H1 (cell line): ENCODE data around the gene COQ2. TPM values are rescaled to one million over a fixed set of nuclear protein-coding genes. Genes with fewer than 3 reads are reported as not detected.

ENCODE experiments used
- CTCF ChIA-PET: fragments of 300-600 bp; sonication (Branson Sonifier 250); formaldehyde crosslinking; loops from one replicate; lab custom pipeline; 2021; ENCODE audit not compliant: partially characterized antibody; lab: Charles Lee
- POLR2A ChIA-PET: fragments of 300-600 bp; sonication (Branson Sonifier 250); formaldehyde crosslinking; loops from one replicate; lab custom pipeline; 2021; ENCODE audit warnings: inconsistent platforms; ENCODE audit not compliant: partially characterized antibody; lab: Charles Lee
- DNase-seq, 2 experiments: peaks; one replicate each; pipeline versions ENCODE4 v3.0.0 to v3.0.0-alpha.2; 2010 to 2022; ENCODE audit warnings: low spot score in 2 of 2, low read depth in 1 of 2, mixed read lengths in 1 of 2
- FAIRE-seq: peaks from 2 replicates; lab custom pipeline; 2011; peaks lifted over from hg19 to GRCh38; lab: Jason Lieb, UNC
- H2AFZ ChIP-seq: 2 replicates; pipeline ENCODE4 v1.8.1; 2012; ENCODE audit warnings: low read length, inconsistent platforms
- H2AK5ac ChIP-seq: 2 replicates; pipeline ENCODE4 v1.6.1; 2013; ENCODE audit warnings: low read depth, low read length
- H2BK120ac ChIP-seq: replicated peaks from 2 replicates; pipeline ENCODE3; 2013; ENCODE audit warnings: low read depth, low read length, inconsistent platforms
- H2BK12ac ChIP-seq: 2 replicates; pipeline ENCODE4 v1.6.1; 2013; ENCODE audit warnings: low read depth, low read length
- H2BK15ac ChIP-seq: 2 replicates; pipeline ENCODE4 v1.6.1; 2013; ENCODE audit warnings: low read length
- H2BK20ac ChIP-seq: 2 replicates; pipeline ENCODE4 v1.6.1; 2013; ENCODE audit warnings: low read length
- H2BK5ac ChIP-seq: 2 replicates; pipeline ENCODE4 v1.6.1; 2013; ENCODE audit warnings: low read depth, low read length
- H3K14ac ChIP-seq: 2 replicates; pipeline ENCODE4 v1.6.1; 2013; ENCODE audit warnings: inconsistent platforms; ENCODE audit not compliant: insufficient read length
- H3K18ac ChIP-seq: 2 replicates; pipeline ENCODE4 v1.6.1; 2013; ENCODE audit warnings: low read length; ENCODE audit errors: extremely low read depth
- H3K23ac ChIP-seq: 2 replicates; pipeline ENCODE4 v1.6.1; 2013; ENCODE audit warnings: inconsistent platforms; ENCODE audit not compliant: insufficient read length
- H3K23me2 ChIP-seq: 2 replicates; pipeline ENCODE4 v1.6.1; 2013; ENCODE audit warnings: low read depth, low read length
- H3K27ac ChIP-seq: 2 replicates; pipeline ENCODE4 v1.6.1; 2011; ENCODE audit warnings: low read depth, low read length, inconsistent platforms
- H3K27me3 ChIP-seq, 4 experiments: replicated peaks in 1 of 4; 1 replicate in 1 of 4; 2 replicates in 3 of 4; pipeline versions ENCODE4 v1.6.1 to v1.8.1; 2011 to 2013; ENCODE audit warnings: low read length in 3 of 4, mild to moderate bottlenecking in 3 of 4, inconsistent platforms in 2 of 4, mixed read lengths in 2 of 4, moderate library complexity in 1 of 4; ENCODE audit not compliant: control insufficient read depth in 3 of 4, insufficient read depth in 3 of 4; ENCODE audit errors: extremely low read depth in 1 of 4
- H3K36me3 ChIP-seq, 4 experiments: 2 replicates each; pipeline versions ENCODE4 v1.6.1 to v1.8.1; 2011 to 2013; ENCODE audit warnings: mild to moderate bottlenecking in 4 of 4, low read length in 3 of 4, moderate library complexity in 2 of 4, control low read depth in 1 of 4, inconsistent platforms in 1 of 4; ENCODE audit not compliant: insufficient read depth in 4 of 4, control insufficient read depth in 2 of 4
- H3K4ac ChIP-seq: replicated peaks from 2 replicates; pipeline ENCODE3; 2013; ENCODE audit warnings: low read length, low read depth, mixed read lengths, inconsistent platforms; ENCODE audit not compliant: insufficient read length
- H3K4me1 ChIP-seq, 4 experiments: replicated peaks in 1 of 4; 1 replicate in 1 of 4; 2 replicates in 3 of 4; pipeline versions ENCODE4 v1.6.1 to v1.8.1; 2011 to 2013; ENCODE audit warnings: low read length in 3 of 4, inconsistent platforms in 2 of 4, mixed read lengths in 1 of 4; ENCODE audit not compliant: insufficient read depth in 4 of 4, control insufficient read depth in 3 of 4
- H3K4me2 ChIP-seq, 2 experiments: 2 replicates each; pipeline versions ENCODE4 v1.6.1 to v1.8.1; 2011 to 2013; ENCODE audit warnings: low read depth in 2 of 2, low read length in 2 of 2, control low read depth in 1 of 2, inconsistent platforms in 1 of 2, mild to moderate bottlenecking in 1 of 2; ENCODE audit not compliant: insufficient read depth in 1 of 2
- H3K4me3 ChIP-seq, 4 experiments: fragments of 200-600, 300-600 bp in 1 of 4; sonication (generic), shearing (Covaris generic), sonication (Bioruptor Twin) in 1 of 4; 2 replicates each; pipeline versions ENCODE4 v1.5.1 to v1.8.1; 2011 to 2016; ENCODE audit warnings: low read length in 4 of 4, low read depth in 3 of 4, control low read depth in 2 of 4, inconsistent platforms in 2 of 4, mild to moderate bottlenecking in 2 of 4, mixed read lengths in 1 of 4, moderate library complexity in 1 of 4; ENCODE audit not compliant: insufficient read depth in 2 of 4; ENCODE audit errors: extremely low read depth in 1 of 4
- H3K56ac ChIP-seq: replicated peaks from 2 replicates; pipeline ENCODE3; 2013; ENCODE audit warnings: low read depth, mild to moderate bottlenecking, mixed read lengths, low read length, inconsistent platforms; ENCODE audit not compliant: insufficient read length
- H3K79me1 ChIP-seq: 2 replicates; pipeline ENCODE4 v1.6.1; 2013; ENCODE audit warnings: low read depth, low read length, control low read depth
- H3K79me2 ChIP-seq, 2 experiments: 2 replicates each; pipeline versions ENCODE4 v1.6.1 to v1.8.1; 2012 to 2013; ENCODE audit warnings: low read length in 2 of 2, mild to moderate bottlenecking in 2 of 2, inconsistent platforms in 1 of 2; ENCODE audit not compliant: insufficient read depth in 2 of 2, control insufficient read depth in 1 of 2
- H3K9ac ChIP-seq, 4 experiments: replicated peaks in 1 of 4; 1 replicate in 1 of 4; 2 replicates in 3 of 4; pipeline versions ENCODE4 v1.6.1 to v1.8.1; 2011 to 2013; ENCODE audit warnings: low read depth in 3 of 4, low read length in 3 of 4, control low read depth in 2 of 4, mild to moderate bottlenecking in 2 of 4, moderate library complexity in 2 of 4, inconsistent platforms in 1 of 4; ENCODE audit errors: extremely low read depth in 1 of 4
- H3K9me3 ChIP-seq, 2 experiments: 2 replicates each; pipeline versions ENCODE4 v1.6.1 to v1.8.1; 2012 to 2013; ENCODE audit warnings: mild to moderate bottlenecking in 2 of 2, moderate library complexity in 2 of 2, control low read depth in 1 of 2, inconsistent platforms in 1 of 2, low read depth in 1 of 2, low read length in 1 of 2, mixed read lengths in 1 of 2; ENCODE audit not compliant: insufficient read depth in 2 of 2
- H4K20me1 ChIP-seq, 2 experiments: replicated peaks in 1 of 2; 2 replicates each; pipeline versions ENCODE3 to v1.8.1; 2011 to 2013; ENCODE audit warnings: inconsistent platforms in 2 of 2, low read length in 2 of 2, mild to moderate bottlenecking in 1 of 2; ENCODE audit not compliant: insufficient read depth in 2 of 2, control insufficient read depth in 1 of 2
- H4K5ac ChIP-seq: 2 replicates; pipeline ENCODE4 v1.6.1; 2013; ENCODE audit warnings: low read length, low read depth, mixed read lengths, inconsistent platforms; ENCODE audit not compliant: insufficient read length
- H4K8ac ChIP-seq: 2 replicates; pipeline ENCODE4 v1.8.0; 2013; ENCODE audit warnings: mild to moderate bottlenecking, moderate library complexity, low read length, inconsistent platforms; ENCODE audit not compliant: insufficient read depth; ENCODE audit errors: extremely low read depth
- H4K91ac ChIP-seq: replicated peaks from 2 replicates; pipeline ENCODE3; 2013; ENCODE audit warnings: low read length, mixed read lengths, inconsistent platforms; ENCODE audit not compliant: insufficient read length
- CBX8 ChIP-seq: fragments of 300-800, 300-1000 bp; sonication (generic); IDR thresholded peaks from 2 replicates; pipeline ENCODE4 v1.7.1; 2016; ENCODE audit warnings: low read depth, low read length, borderline replicate concordance
- CHD1 ChIP-seq: IDR thresholded peaks from 2 replicates; pipeline ENCODE4 v1.6.1; 2012; ENCODE audit warnings: low read depth, low read length, improper control_type of control experiment
- GTF2F1 ChIP-seq: IDR thresholded peaks from 2 replicates; pipeline ENCODE4 v1.6.1; 2012; ENCODE audit warnings: low read depth, low read length, improper control_type of control experiment, borderline replicate concordance
- SAP30 ChIP-seq: fragments of 300-600 bp; sonication (generic); IDR thresholded peaks from 2 replicates; pipeline ENCODE4 v1.7.1; 2012; ENCODE audit warnings: low read length, moderate library complexity, mild to moderate bottlenecking, inconsistent platforms; ENCODE audit not compliant: insufficient read depth, insufficient replicate concordance
- SRF ChIP-seq: IDR thresholded peaks from 2 replicates; pipeline ENCODE4 v1.6.1; 2011; ENCODE audit warnings: mild to moderate bottlenecking, low read depth, low read length, moderate library complexity
- WGBS, 2 experiments: shearing (Covaris generic) in 1 of 2; methylation state at CpG; one replicate each; pipeline versions ENCODE4 v1.1.6 to v1.1.7; 2013 to 2015; ENCODE audit warnings: low lambda C conversion rate in 2 of 2, mixed read lengths in 2 of 2, inconsistent platforms in 1 of 2, low coverage in 1 of 2, missing lambda C conversion rate in 1 of 2; ENCODE audit not compliant: insufficient replicate concordance in 2 of 2, insufficient coverage in 1 of 2, insufficient read length in 1 of 2; ENCODE audit errors: extremely low coverage in 1 of 2, missing lambda C conversion rate in 1 of 2; 5-methylcytosine and 5-hydroxymethylcytosine counted together
- polyA plus RNA-seq, 7 experiments: library from polyadenylated mRNA; depleted of rRNA in 3 of 7; stranded (reverse) in 5 of 7; unstranded in 2 of 7; fragments of >200 nt in 5 of 7; fragments of 200-250 nt in 2 of 7; gene quantifications; 1 replicate in 5 of 7; 2 replicates in 1 of 7; 4 replicates in 1 of 7; pipeline versions ENCODE4 v1.2.1 to v1.2.3, GENCODE V29; 2011 to 2013; ENCODE audit warnings: missing spikeins in 2 of 7, mixed read lengths in 2 of 7
- total RNA-seq: library from RNA; stranded (reverse); fragmentation: NEBNext Ultra II Directional; extraction: Animal tissue kit (Norgen Biotek cat#: 25700); gene quantifications from 2 replicates; pipeline ENCODE4 v1.2.1, GENCODE V29; 2021

COQ2 gene
- total and polyA plus RNA-seq, 2 of the 8 experiments (the other 6 are each of a cell fraction or from before 2014, with no cell fraction given) = 21.5 to 22.9 TPM

DNA sequence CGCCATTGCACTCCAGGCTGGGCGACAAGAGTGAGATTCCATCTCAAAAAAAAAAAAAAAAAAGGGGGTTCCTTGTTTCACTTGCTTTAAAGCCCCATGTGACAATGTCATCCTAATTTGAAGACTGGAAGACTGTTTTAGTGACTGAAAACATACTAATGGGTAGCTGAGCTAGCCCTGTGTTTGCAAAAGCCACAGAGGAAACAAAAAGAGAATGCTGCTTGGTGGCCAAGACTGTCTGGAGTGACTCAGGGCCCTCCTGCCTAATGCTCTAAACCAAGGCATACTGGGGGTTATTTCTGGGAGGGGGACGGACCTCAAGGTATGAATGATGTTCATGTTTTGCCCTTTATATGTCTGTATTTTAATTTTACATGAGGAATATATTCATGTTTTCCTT is 34.1 kb upstream of the COQ2 start:
- H2AK5ac ChIP-seq = no peak overlapping the region
- H2BK20ac ChIP-seq = no peak overlapping the region
- H4K5ac ChIP-seq = no peak overlapping the region
- no peaks in the 10 kb centered on the region for H3K79me1 ChIP-seq
- no peak overlapping the region for H3K4ac ChIP-seq
- TF ChIP-seq GTF2F1 (no peak), CHD1 (no peak), CBX8 (no peak), SRF (no peak), SAP30 (no peak)
- H3K23me2 ChIP-seq = no peaks in the 10 kb centered on the region; the same call in 1 of the 2 replicates
- no peak overlapping the region for H4K8ac ChIP-seq
- CTCF ChIA-PET = interaction anchor here (0.8 to 1.2 kb wide), 2 partner anchors 21 to 58 kb away, joined by 3 to 4 read pairs; no protein-coding TSS in a partner anchor
- no peak overlapping the region for H2BK15ac ChIP-seq
- no peak overlapping the region for H3K23ac ChIP-seq
- H3K56ac ChIP-seq = no peak overlapping the region
- H3K36me3 ChIP-seq = no peaks in the 10 kb centered on the region
- no peak overlapping the region for H2BK5ac ChIP-seq
- FAIRE-seq = no peak
- no peak for DNase-seq
- H4K20me1 ChIP-seq = no peaks in the 10 kb centered on the region
- H3K4me3 ChIP-seq = no peak overlapping the region
- no peaks in the 10 kb centered on the region for H3K4me1 ChIP-seq
- POLR2A ChIA-PET = no interaction called here
- no peak overlapping the region for H3K27ac ChIP-seq
- no peak overlapping the region for H2BK12ac ChIP-seq
- no peak overlapping the region for H4K91ac ChIP-seq
- H2AFZ ChIP-seq = no peak overlapping the region
- H3K27me3 ChIP-seq = no peaks in the 10 kb centered on the region
- WGBS, 2 experiments = 73% methylated on average over 3 of the region's 3 CpGs; no CpG with 5 or more reads in 1 of the 2 experiments
- H3K4me2 ChIP-seq = no peak overlapping the region
- H3K14ac ChIP-seq = no peak overlapping the region
- H3K9me3 ChIP-seq = no peaks in the 10 kb centered on the region
- no peak overlapping the region for H3K18ac ChIP-seq
- H3K79me2 ChIP-seq = no peaks in the 10 kb centered on the region
- H2BK120ac ChIP-seq = no peak overlapping the region
- no peak overlapping the region for H3K9ac ChIP-seq
